Measurements from ENCODE around the gene ABCC5.

Gene ABCC5

DNA sequence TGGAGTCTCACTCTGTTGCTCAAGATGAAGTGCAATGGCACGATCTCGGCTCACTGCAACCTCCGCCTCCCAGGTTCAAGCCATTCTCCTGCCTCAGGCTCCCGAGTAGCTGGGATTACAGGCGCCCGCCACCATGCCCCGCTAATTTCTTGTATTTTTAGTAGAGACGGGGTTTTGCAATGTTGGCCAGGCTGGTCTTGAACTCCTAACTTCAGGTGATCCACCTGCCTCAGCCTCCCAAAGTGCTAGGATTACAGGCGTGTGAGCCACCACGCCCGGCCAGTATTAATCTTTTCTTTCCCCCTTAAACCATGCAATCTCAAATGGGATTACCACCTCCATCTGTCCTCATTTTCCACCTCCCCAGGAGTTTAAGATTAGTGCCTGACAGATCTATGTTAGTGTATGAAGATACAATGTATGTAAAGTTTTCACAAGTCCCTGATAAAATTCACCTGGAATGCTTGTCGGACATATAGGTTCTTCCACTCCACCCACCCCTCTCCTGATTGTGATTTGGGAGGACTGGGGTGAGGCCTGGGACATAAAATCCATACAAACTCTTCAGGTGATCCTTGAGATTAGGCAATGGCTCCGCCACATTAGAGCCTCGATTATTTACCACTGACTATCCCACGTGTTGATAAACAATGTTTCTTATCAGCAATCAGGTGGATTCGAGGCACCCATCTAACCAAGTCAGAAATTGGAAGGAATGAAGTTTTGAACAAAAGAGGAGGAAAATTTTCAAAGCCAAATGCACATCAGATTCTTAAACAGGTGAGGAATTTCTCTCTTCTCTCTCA lies 134.2 kb downstream of the ABCC5 start:
- no peak for TF ChIP-seq SIN3A (IDR thresholded peaks at IDR 0.05; ENCODE audit: borderline replicate concordance, insufficient read depth, low read length)
- no peak for TF ChIP-seq FOXP2 (optimal IDR thresholded peaks at IDR 0.05; ENCODE audit: borderline replicate concordance, extremely low read depth, extremely low read length, insufficient read depth)

DNA sequence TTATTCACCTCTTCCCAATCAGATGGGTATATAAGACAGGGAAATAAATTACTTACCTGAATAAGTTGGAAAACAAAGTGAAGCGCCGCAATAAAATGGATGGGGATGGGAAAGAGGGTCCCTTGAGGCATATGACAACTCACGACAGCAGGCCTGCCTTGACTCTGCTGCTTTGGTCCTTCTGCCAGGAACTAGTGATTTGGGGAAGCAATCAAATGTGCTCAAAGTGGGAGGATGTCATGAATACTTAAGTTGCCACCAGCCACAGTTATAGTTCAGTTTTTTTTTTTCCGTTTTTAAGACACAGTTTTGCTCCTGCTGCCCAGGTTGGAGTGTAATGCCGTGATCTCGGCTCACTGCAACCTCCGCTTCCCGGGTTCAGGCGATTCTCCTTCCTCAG lies 137.6 kb downstream of the ABCC5 start:
- TF ChIP-seq SIN3A (IDR thresholded peaks at IDR 0.05; ENCODE audit: borderline replicate concordance, insufficient read depth, low read length) (no peak), FOXP2 (optimal IDR thresholded peaks at IDR 0.05; ENCODE audit: borderline replicate concordance, extremely low read depth, extremely low read length, insufficient read depth) (no peak)

DNA sequence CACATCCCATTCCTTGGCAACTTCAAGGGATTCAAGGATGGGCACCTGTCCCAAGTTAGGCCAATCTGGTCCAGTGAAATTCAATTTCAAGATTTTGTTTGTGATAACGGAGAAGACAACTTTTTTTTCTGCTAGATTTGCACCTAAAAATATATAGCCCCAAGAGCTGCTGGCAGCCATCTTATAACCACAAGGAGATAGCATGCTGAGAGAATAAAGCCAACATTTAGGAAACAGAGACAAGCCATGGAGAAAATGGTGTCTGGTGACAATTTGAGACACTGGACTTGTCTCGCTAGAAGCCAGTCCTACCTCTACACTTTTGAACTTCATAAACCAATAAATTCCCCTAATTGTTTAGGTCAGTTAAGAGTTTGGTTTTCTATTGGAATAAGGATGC lies 138.4 kb downstream of the ABCC5 start:
- TF ChIP-seq POLR2AphosphoS5 (IDR thresholded peaks at IDR 0.05; ENCODE audit: low read depth, low read length) (no peak), SIN3A (IDR thresholded peaks at IDR 0.05; ENCODE audit: borderline replicate concordance, insufficient read depth, low read length) (no peak), TAF1 (IDR thresholded peaks at IDR 0.05; ENCODE audit: borderline replicate concordance, insufficient read depth, low read length) (no peak), FOXP2 (optimal IDR thresholded peaks at IDR 0.05; ENCODE audit: borderline replicate concordance, extremely low read depth, extremely low read length, insufficient read depth) (no peak)
- TF ChIP-seq, protein P1, sequence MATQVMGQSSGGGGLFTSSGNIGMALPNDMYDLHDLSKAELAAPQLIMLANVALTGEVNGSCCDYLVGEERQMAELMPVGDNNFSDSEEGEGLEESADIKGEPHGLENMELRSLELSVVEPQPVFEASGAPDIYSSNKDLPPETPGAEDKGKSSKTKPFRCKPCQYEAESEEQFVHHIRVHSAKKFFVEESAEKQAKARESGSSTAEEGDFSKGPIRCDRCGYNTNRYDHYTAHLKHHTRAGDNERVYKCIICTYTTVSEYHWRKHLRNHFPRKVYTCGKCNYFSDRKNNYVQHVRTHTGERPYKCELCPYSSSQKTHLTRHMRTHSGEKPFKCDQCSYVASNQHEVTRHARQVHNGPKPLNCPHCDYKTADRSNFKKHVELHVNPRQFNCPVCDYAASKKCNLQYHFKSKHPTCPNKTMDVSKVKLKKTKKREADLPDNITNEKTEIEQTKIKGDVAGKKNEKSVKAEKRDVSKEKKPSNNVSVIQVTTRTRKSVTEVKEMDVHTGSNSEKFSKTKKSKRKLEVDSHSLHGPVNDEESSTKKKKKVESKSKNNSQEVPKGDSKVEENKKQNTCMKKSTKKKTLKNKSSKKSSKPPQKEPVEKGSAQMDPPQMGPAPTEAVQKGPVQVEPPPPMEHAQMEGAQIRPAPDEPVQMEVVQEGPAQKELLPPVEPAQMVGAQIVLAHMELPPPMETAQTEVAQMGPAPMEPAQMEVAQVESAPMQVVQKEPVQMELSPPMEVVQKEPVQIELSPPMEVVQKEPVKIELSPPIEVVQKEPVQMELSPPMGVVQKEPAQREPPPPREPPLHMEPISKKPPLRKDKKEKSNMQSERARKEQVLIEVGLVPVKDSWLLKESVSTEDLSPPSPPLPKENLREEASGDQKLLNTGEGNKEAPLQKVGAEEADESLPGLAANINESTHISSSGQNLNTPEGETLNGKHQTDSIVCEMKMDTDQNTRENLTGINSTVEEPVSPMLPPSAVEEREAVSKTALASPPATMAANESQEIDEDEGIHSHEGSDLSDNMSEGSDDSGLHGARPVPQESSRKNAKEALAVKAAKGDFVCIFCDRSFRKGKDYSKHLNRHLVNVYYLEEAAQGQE (IDR thresholded peaks at IDR 0.05; ENCODE audit: insufficient read depth in 1 of 2, low read depth in 2 of 2, low read length in 2 of 2), result no peak

DNA sequence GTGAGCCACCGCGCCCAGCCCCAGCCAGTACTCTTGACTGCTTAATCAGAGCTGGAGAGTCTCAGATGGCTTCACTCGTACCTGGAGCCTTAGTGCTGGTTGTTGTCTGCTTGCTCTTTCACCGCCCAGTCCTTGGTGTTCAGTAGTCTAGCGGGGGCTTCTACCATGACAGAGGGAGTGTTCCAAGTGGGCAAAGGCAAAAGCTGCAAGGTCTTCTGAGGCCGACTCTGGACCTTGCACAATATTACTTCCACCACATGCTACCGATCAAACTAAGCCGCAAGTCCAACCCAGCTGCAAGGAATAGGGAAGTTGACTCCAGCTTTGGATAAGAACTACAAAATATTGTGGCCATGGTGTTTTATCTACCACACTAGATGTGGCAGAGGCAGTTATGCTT lies 139.6 kb downstream of the ABCC5 start:
- no peak for TF ChIP-seq POLR2AphosphoS5 (IDR thresholded peaks at IDR 0.05; ENCODE audit: low read depth, low read length)

DNA sequence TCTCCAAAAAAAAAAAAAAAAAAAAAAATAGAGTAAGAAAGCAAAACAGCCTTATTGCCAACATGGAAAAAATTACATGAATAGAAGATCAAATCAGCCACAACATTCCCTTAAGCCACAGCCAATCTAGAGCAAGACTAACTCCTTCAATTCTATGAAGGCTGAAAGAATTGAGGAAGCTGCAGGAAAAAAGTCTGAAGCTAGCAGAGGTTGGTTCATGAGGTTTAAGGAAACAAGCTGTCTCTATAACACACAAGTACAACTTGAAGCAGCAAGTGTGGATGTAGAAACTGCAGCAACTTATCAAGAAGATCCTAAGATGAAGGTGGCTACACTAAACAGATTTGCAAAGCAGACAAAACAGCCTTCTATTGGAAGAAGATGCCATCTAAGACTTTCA lies 142.3 kb downstream of the ABCC5 start:
- no peak for TF ChIP-seq SIN3A (IDR thresholded peaks at IDR 0.05; ENCODE audit: borderline replicate concordance, insufficient read depth, low read length)
- TF ChIP-seq, protein P1 (IDR thresholded peaks at IDR 0.05; ENCODE audit: insufficient read depth in 1 of 2, low read depth in 2 of 2, low read length in 2 of 2), result no peak
- TF ChIP-seq FOXP2 (optimal IDR thresholded peaks at IDR 0.05; ENCODE audit: borderline replicate concordance, extremely low read depth, extremely low read length, insufficient read depth), result no peak
- TF ChIP-seq TAF1 (IDR thresholded peaks at IDR 0.05; ENCODE audit: borderline replicate concordance, insufficient read depth, low read length), result no peak
- no peak for TF ChIP-seq POLR2AphosphoS5 (IDR thresholded peaks at IDR 0.05; ENCODE audit: low read depth, low read length)

DNA sequence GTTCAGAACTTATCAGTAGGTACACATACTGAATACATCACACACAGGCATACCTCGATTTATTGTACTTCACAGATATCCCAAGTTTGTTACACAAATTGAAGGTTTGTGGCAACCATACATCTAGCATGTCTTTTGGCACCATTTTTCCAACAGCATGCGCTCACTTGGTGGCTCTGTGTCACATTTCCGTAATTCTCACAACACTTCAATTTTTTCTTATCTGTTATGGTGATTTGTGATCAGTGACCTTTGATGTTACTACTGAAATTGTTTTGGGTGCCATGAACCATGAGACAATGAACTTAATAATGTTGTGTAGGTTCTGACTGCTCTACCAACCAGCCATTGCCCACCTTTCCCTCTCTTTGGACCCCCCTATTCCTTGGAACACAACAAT lies 143.8 kb downstream of the ABCC5 start:
- TF ChIP-seq, protein P1 (IDR thresholded peaks at IDR 0.05; ENCODE audit: insufficient read depth in 1 of 2, low read depth in 2 of 2, low read length in 2 of 2), result no peak
- TF ChIP-seq TAF1 (IDR thresholded peaks at IDR 0.05; ENCODE audit: borderline replicate concordance, insufficient read depth, low read length), result no peak
- TF ChIP-seq SIN3A (IDR thresholded peaks at IDR 0.05; ENCODE audit: borderline replicate concordance, insufficient read depth, low read length), result no peak
- no peak for TF ChIP-seq FOXP2 (optimal IDR thresholded peaks at IDR 0.05; ENCODE audit: borderline replicate concordance, extremely low read depth, extremely low read length, insufficient read depth)
- no peak for TF ChIP-seq POLR2AphosphoS5 (IDR thresholded peaks at IDR 0.05; ENCODE audit: low read depth, low read length)

Measured in PFSK-1 (cell line).